Psoas muscle (tissue), 8 donors: Measurements from ENCODE around the gene EXOSC10. TPM values are rescaled to one million over a fixed set of nuclear protein-coding genes. Genes with fewer than 3 reads are reported as not detected.

Experiments
- ATAC-seq, 4 donors: fragments of 200-7000 bp; cut with Tn5 transposase; one replicate each; pipeline ENCODE4 v1.9.1; 2020; ENCODE audit warnings: moderate library complexity in 3 of 4, mild to moderate bottlenecking in 2 of 4
- DNase-seq, 2 donors: peaks; one replicate each; pipeline ENCODE4 v3.0.0-alpha.2; 2020
- H3K27ac ChIP-seq: fragments of 200-600 bp; one replicate; pipeline ENCODE4 v1.8.0; 2022
- H3K27me3 ChIP-seq, 3 donors: fragments of 200-600 bp in 1 of 3; one replicate each; pipeline versions ENCODE4 v1.6.1 to v1.8.0; 2013 to 2022; ENCODE audit warnings: low read length in 2 of 3, mild to moderate bottlenecking in 2 of 3, moderate library complexity in 1 of 3; ENCODE audit not compliant: insufficient read depth in 3 of 3
- H3K36me3 ChIP-seq, 2 donors: fragments of 200-600 bp in 1 of 2; one replicate each; pipeline versions ENCODE4 v1.6.1 to v1.8.0; 2013 to 2022; ENCODE audit warnings: low read depth in 1 of 2, mild to moderate bottlenecking in 1 of 2, moderate library complexity in 1 of 2; ENCODE audit not compliant: insufficient read depth in 1 of 2
- H3K4me1 ChIP-seq: fragments of 200-600 bp; one replicate; pipeline ENCODE4 v1.8.0; 2022
- H3K4me3 ChIP-seq: fragments of 200-600 bp; one replicate; pipeline ENCODE4 v1.8.0; 2022; ENCODE audit warnings: mild to moderate bottlenecking
- H3K9me3 ChIP-seq: fragments of 200-600 bp; one replicate; pipeline ENCODE4 v1.8.0; 2022
- CTCF ChIP-seq: fragments of 200-600 bp; IDR thresholded peaks from one replicate; pipeline ENCODE4 v1.8.0; 2022; ENCODE audit warnings: antibody characterized with exemption
- WGBS, 3 donors: extraction: QIAGEN DNeasy Blood & Tissue Kit; methylation state at CpG; one replicate each; pipeline versions ENCODE4 v1.1.6 to v1.1.7; 2013; 5-methylcytosine and 5-hydroxymethylcytosine counted together
- intact Hi-C, 2 donors: fragments of 100-400 bp; cut with DNase I; formaldehyde crosslinking; loops; one replicate each; pipeline versions ENCODE4 v1.11.0 to v1.14.2; 2022
- polyA plus RNA-seq, 3 donors: library from polyadenylated mRNA; stranded (reverse); fragments of 200-250 nt; gene quantifications; one replicate each; pipeline ENCODE4 v1.2.3, GENCODE V29; 2013
- total RNA-seq, 4 donors: library from RNA; stranded (reverse); fragmentation: NEBNext Ultra II Directional in 2 of 4; extraction: Animal tissue kit (Norgen Biotek cat#: 25700) in 2 of 4; gene quantifications; one replicate each; pipeline versions ENCODE4 v1.2.1 to v1.2.4, GENCODE V29; 2021 to 2023
- donor health status: healthy with polysubstance abuse.
- donor health status: DM: no; HTN: no; CAD: no; lungs with moderate emphysema.
- donor health status: Bipolar disorder and iron deficiency.
- donor health status: healthy.
- donor health status: DM: yes; HTN: yes; CAD: no.
- donor health status: DM: no; HTN: no; CAD: no.
- donor health status: DM: no; HTN: no; CAD: no.
- donor health status: DM: yes; HTN: yes; CAD: no.

EXOSC10 gene
- total and polyA plus RNA-seq, 7 donors = 16.3 to 39.1 (median 29.7) TPM

DNA sequence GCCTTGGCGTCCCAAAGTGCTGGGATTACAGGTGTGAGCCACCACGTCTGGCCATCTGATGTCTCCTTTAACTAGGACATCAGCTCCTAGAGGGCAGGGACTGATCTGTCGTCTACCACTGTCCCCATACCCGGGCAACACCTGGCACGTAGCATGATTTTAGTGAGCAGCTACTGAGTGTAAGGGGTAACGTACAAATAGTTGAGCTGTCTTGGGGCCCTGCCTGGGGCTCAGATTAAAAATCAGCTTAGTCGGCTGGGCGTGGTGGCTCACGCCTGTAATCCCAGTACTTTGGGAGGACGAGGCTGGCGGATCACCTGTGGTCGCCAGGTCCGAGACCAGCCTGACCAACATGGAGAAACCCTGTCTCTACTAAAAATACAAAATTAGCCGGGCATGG lies 41.6 kb downstream of the EXOSC10 start:
- TF ChIP-seq CTCF = no peak
- Histone ChIP-seq H3K4me1 (peaks cover 17% of the 10 kb centered on the region), H3K36me3 (peaks cover 4 to 37% of the 10 kb centered on the region in 2 donors), H3K9me3 (no peaks in the 10 kb centered on the region), H3K27ac (no peak overlapping the region), H3K27me3 (peaks cover 0 to 2% (median 0%) of the 10 kb centered on the region in 3 donors), H3K4me3 (peak overlapping the region; percentile 98)
- ATAC-seq (no peak), DNase-seq (peak in 1 of 2 donors; percentile 30)
- WGBS, 3 donors = 94 to 96% (median 95%) methylated on average over 14 of the region's 14 CpGs
- intact Hi-C loops = no loop called here

- TF ChIP-seq CTCF = no peak
- intact Hi-C loops = no loop called here
- ATAC-seq = no peak
- Histone ChIP-seq H3K9me3 (no peaks in the 10 kb centered on the region), H3K4me3 (no peak overlapping the region), H3K36me3 (peaks cover 4 to 37% of the 10 kb centered on the region in 2 donors), H3K4me1 (peaks cover 17% of the 10 kb centered on the region), H3K27ac (no peak overlapping the region), H3K27me3 (peaks cover 0 to 2% (median 0%) of the 10 kb centered on the region in 3 donors)
- DNase-seq = peak in 1 of 2 donors; percentile 43
- 92 to 95% (median 94%) methylated on average over 8 of the region's 8 CpGs for WGBS, 3 donors
Observed at GRCh38 chr1:11057477-11057876, 42.2 kb downstream of the EXOSC10 start.

DNA sequence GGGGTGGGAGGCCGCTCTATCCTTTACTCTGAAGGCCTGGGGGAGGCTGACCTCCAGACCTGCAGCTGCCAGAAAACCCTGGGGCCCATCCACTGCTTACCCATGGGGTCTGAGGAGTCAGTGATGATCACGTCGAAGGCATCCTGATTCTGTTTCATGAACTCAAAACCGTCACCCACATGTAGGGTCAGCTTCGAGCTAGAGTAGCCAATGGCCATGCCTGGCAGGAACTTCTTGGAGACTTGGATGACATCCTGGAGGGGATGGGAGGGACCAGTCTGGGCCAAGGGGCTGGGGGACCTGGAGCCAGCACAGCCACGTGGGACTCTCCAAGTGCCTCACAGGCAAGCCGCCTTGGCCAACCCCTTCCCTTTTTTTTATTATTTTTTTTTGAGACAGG lies 43.2 kb downstream of the EXOSC10 start:
- intact Hi-C loops = no loop called here
- H3K4me3 ChIP-seq = no peak overlapping the region
- peaks cover 4 to 37% of the 10 kb centered on the region in 2 donors for H3K36me3 ChIP-seq
- DNase-seq (peak in 1 of 2 donors; percentile 19), ATAC-seq (no peak)
- no peak for TF ChIP-seq CTCF
- peaks cover 0 to 5% (median 0%) of the 10 kb centered on the region in 3 donors for H3K27me3 ChIP-seq
- no peak overlapping the region for H3K27ac ChIP-seq
- H3K9me3 ChIP-seq = no peaks in the 10 kb centered on the region
- peaks cover 12% of the 10 kb centered on the region for H3K4me1 ChIP-seq
- 79 to 87% (median 80%) methylated on average over 7 of the region's 7 CpGs for WGBS, 3 donors

DNA sequence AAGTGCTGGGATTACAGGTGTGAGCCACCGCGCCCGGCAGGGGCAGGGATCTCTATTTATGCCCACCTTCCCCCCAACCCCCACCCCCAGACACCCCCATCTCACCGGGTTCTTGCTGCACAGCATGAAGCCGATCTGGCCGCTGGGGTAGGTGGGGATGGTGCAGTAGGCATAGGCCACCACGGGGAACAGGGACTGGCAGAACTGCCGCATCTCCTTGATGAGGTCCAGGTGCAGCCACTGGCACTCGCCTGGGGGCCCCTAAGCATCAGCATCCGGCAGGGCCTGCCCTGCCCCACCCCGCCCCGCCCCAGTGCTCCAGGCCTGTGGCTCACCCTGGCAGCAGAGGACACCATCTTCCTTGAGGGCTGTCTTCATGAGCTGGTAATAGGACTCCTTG lies 44.0 kb downstream of the EXOSC10 start:
- intact Hi-C loops = no loop called here

More for the DNA sequence above, 44.0 kb downstream of the EXOSC10 start:
- Histone ChIP-seq H3K36me3 (peaks cover 4 to 37% of the 10 kb centered on the region in 2 donors), H3K27me3 (peaks cover 0 to 5% (median 0%) of the 10 kb centered on the region in 3 donors), H3K4me1 (peaks cover 8% of the 10 kb centered on the region), H3K27ac (no peak overlapping the region), H3K9me3 (no peaks in the 10 kb centered on the region), H3K4me3 (no peak overlapping the region)
- DNase-seq = peak in 1 of 2 donors; percentile 27
- TF ChIP-seq CTCF = no peak
- WGBS, 3 donors = 88 to 94% (median 90%) methylated on average over 11 to 12 of the region's 12 CpGs
- ATAC-seq = no peak
